ENCODE data around the gene CGB1. TPM values are rescaled to one million over a fixed set of nuclear protein-coding genes. Genes with fewer than 3 reads are reported as not detected.

The CGB1 gene
- total RNA-seq, 2 donors from 2014 or later = not detected

- H3K27me3 ChIP-seq (replicated peaks; ENCODE audit: insufficient read depth) = no peaks in the 10 kb centered on the region
- intact Hi-C loops (cut with DNase I) = no loop called here
- peaks cover 0 to 4% of the 10 kb centered on the region in 2 donors for H3K36me3 ChIP-seq
- no peak for TF ChIP-seq POLR2A (IDR thresholded peaks at IDR 0.05)
- TF ChIP-seq, protein P1, sequence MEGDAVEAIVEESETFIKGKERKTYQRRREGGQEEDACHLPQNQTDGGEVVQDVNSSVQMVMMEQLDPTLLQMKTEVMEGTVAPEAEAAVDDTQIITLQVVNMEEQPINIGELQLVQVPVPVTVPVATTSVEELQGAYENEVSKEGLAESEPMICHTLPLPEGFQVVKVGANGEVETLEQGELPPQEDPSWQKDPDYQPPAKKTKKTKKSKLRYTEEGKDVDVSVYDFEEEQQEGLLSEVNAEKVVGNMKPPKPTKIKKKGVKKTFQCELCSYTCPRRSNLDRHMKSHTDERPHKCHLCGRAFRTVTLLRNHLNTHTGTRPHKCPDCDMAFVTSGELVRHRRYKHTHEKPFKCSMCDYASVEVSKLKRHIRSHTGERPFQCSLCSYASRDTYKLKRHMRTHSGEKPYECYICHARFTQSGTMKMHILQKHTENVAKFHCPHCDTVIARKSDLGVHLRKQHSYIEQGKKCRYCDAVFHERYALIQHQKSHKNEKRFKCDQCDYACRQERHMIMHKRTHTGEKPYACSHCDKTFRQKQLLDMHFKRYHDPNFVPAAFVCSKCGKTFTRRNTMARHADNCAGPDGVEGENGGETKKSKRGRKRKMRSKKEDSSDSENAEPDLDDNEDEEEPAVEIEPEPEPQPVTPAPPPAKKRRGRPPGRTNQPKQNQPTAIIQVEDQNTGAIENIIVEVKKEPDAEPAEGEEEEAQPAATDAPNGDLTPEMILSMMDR (IDR thresholded peaks at IDR 0.05) = no peak
- no peaks in the 10 kb centered on the region for H3K4me1 ChIP-seq (replicated peaks)
- no peak for DNase-seq (ENCODE audit: low spot score)
- H3K9me3 ChIP-seq = no peaks in the 10 kb centered on the region
- 89% methylated on average over 17 of the region's 18 CpGs for WGBS
- H3K27ac ChIP-seq = no peak overlapping the region
- H3K4me3 ChIP-seq = no peak overlapping the region
Observed at GRCh38 chr19:49010453-49010852, 26.2 kb downstream of the CGB1 start.

DNA sequence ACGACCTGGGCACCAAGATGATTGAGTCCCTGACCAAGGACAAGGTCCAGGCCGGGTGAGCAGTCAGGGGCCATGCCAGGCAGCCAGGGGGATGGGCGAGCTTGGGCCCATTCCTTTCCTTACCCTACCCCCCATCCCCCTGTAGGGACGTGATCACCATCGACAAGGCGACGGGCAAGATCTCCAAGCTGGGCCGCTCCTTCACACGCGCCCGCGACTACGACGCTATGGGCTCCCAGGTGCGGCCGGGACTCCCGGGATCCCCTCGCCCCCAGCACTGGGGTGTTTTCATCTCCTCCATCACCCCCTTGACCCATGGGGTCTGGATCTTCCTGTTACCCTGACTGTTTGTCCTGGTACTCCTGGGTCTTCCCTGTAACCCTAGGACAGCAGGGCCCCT lies 26.9 kb downstream of the CGB1 start:
- H3K27ac ChIP-seq = no peak overlapping the region
- H3K4me3 ChIP-seq = no peak overlapping the region
- H3K27me3 ChIP-seq (replicated peaks; ENCODE audit: insufficient read depth) = no peaks in the 10 kb centered on the region
- no peaks in the 10 kb centered on the region for H3K4me1 ChIP-seq (replicated peaks)
- intact Hi-C loops (cut with DNase I) = no loop called here
- DNase-seq (ENCODE audit: low spot score) = no peak
- H3K36me3 ChIP-seq = peaks cover 0 to 4% of the 10 kb centered on the region in 2 donors
- TF ChIP-seq POLR2A (IDR thresholded peaks at IDR 0.05) = no peak
- TF ChIP-seq POLR2AphosphoS5 (IDR thresholded peaks at IDR 0.05) = no peak
- TF ChIP-seq, protein P1 (IDR thresholded peaks at IDR 0.05) = no peak
- no peaks in the 10 kb centered on the region for H3K9me3 ChIP-seq
- 94% methylated on average over 18 of the region's 18 CpGs for WGBS

DNA sequence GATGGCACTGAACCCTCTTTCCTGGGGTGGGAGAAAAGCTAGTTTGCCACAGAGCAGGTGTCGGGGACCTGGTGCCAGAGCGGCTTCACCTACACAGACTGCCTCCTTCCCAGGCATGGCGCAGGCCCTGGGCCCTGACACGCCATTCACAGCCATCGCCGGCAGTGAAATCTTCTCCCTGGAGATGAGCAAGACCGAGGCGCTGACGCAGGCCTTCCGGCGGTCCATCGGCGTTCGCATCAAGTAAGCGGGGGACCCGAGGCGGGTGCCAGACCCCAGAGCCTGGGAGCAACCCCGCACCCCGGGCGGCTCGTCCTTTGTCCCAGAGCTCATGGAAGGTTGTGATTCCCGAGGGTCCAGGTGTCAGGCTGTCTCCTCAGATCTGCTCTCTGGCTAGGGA lies 29.8 kb downstream of the CGB1 start:
- intact Hi-C loops (cut with DNase I) = no loop called here
- TF ChIP-seq POLR2AphosphoS5 (IDR thresholded peaks at IDR 0.05) (no peak), POLR2A (IDR thresholded peaks at IDR 0.05) (no peak)
- TF ChIP-seq, protein P1 (IDR thresholded peaks at IDR 0.05) = no peak
- Histone ChIP-seq H3K36me3 (peaks cover 0 to 4% of the 10 kb centered on the region in 2 donors), H3K27ac (no peak overlapping the region), H3K4me3 (no peak overlapping the region), H3K9me3 (no peaks in the 10 kb centered on the region), H3K27me3 (replicated peaks; ENCODE audit: insufficient read depth) (no peaks in the 10 kb centered on the region), H3K4me1 (replicated peaks) (no peaks in the 10 kb centered on the region)
- DNase-seq (ENCODE audit: low spot score) = no peak
- WGBS = 96% methylated on average over 22 of the region's 22 CpGs

DNA sequence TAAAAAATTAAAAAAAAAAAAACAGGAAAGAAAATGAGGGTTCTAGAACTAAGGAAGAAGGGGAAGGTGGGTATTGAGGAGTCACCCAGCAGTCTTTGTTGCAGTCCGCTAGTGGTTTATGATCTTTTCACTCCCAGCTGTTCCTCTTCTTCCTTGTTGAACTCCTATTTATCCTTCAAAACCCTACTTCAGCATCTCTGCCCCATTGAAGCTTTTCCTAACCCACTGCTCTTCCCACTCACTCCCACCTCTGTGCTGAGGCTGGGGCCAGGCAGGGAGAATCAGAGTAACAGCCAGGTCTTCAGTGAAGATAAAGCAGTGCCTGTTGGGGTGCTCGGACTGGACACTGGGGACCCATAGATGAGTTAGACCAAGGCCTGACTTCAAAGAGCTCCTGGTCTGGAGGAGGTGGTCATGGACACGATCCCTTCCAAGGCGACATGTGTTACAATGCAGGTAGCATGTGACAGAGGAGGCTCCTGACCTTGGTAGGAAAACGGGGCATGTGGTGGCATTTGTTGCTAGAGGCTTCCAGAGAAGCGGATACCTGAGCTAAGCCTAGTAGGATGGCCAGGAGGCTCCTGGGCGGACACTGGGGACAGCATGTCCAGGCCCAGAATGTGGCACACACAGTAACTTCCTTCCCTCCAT lies 31.6 kb downstream of the CGB1 start:
- Histone ChIP-seq H3K4me3 (no peak overlapping the region), H3K36me3 (peaks cover 0 to 4% of the 10 kb centered on the region in 2 donors), H3K27me3 (replicated peaks; ENCODE audit: insufficient read depth) (no peaks in the 10 kb centered on the region), H3K27ac (no peak overlapping the region), H3K4me1 (replicated peaks) (no peaks in the 10 kb centered on the region), H3K9me3 (no peaks in the 10 kb centered on the region)
- WGBS = 95% methylated on average over 7 of the region's 7 CpGs
- DNase-seq (ENCODE audit: low spot score) = no peak
- intact Hi-C loops (cut with DNase I) = no loop called here
- TF ChIP-seq, protein P1 (IDR thresholded peaks at IDR 0.05) = no peak
- TF ChIP-seq POLR2AphosphoS5 (IDR thresholded peaks at IDR 0.05) = no peak
- no peak for TF ChIP-seq POLR2A (IDR thresholded peaks at IDR 0.05)

- TF ChIP-seq, protein P1 (IDR thresholded peaks at IDR 0.05) = no peak
- TF ChIP-seq POLR2A (IDR thresholded peaks at IDR 0.05) (no peak), POLR2AphosphoS5 (IDR thresholded peaks at IDR 0.05) (no peak)
- no peak for DNase-seq (ENCODE audit: low spot score)
- Histone ChIP-seq H3K27ac (no peak overlapping the region), H3K4me1 (replicated peaks) (no peaks in the 10 kb centered on the region), H3K36me3 (peaks cover 0 to 4% of the 10 kb centered on the region in 2 donors), H3K4me3 (no peak overlapping the region), H3K9me3 (no peaks in the 10 kb centered on the region), H3K27me3 (replicated peaks; ENCODE audit: insufficient read depth) (no peaks in the 10 kb centered on the region)
- WGBS = 98% methylated on average over 15 of the region's 15 CpGs
- intact Hi-C loops (cut with DNase I) = no loop called here
Observed at GRCh38 chr19:49004133-49004532, 32.6 kb downstream of the CGB1 start.

Data from prostate gland (tissue), 2 donors.